Gastroesophageal sphincter (tissue), 3 donors: ENCODE results near the gene SLC25A19.

ENCODE experiments used
- EP300 ChIP-seq: sonication (generic); formaldehyde crosslinking; IDR thresholded peaks from one replicate; pipeline ENCODE4 v1.6.1; 2017; ENCODE audit warnings: antibody characterized with exemption, mild to moderate bottlenecking
- POLR2A ChIP-seq, 2 donors: fragments of 450-650 bp; IDR thresholded peaks; one replicate each; pipeline ENCODE4 v1.6.1; 2017; ENCODE audit warnings: antibody characterized with exemption in 2 of 2, mild to moderate bottlenecking in 2 of 2, moderate library complexity in 1 of 2
- POLR2AphosphoS5 ChIP-seq: sonication (generic); formaldehyde crosslinking; IDR thresholded peaks from one replicate; pipeline ENCODE4 v1.6.1; 2017; ENCODE audit warnings: antibody characterized with exemption
- TF ChIP-seq, protein P1 (sequence below), 4 experiments: fragments of 200-600 bp in 2 of 4; fragments of 450-650 bp in 2 of 4; sonication (generic) in 1 of 4; IDR thresholded peaks; one replicate each; pipeline ENCODE4 v1.5.1; 2017 to 2019; ENCODE audit warnings: antibody characterized with exemption in 4 of 4, mild to moderate bottlenecking in 2 of 4, moderate library complexity in 2 of 4

DNA sequence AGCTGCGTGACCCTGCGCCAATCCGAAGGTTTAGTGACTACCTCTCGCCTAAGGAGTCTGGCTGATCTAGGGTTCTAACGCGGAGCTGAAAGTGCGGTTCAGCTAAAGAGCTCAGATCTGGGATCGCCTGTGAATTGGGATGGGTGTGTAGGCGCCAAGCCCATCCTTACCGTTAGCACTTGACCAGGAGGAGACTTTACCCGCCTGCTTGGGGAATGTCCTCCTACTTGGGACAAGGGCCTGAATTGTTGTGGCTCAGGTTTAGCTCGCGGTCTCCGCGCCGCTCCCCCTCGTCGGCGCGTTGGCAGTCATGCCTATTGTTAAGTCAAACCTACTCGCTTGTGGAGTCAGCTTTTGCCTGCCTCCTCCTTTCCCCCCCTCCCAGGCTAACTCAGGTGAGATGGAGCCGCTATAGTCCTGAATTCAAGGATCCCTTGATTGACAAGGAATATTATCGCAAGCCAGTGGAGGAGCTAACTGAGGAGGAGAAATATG, 27.1 kb downstream of the SLC25A19 start:
- TF ChIP-seq EP300: no peak
- TF ChIP-seq POLR2A (IDR thresholded peaks at IDR 0.05): no peak
- TF ChIP-seq, protein P1, sequence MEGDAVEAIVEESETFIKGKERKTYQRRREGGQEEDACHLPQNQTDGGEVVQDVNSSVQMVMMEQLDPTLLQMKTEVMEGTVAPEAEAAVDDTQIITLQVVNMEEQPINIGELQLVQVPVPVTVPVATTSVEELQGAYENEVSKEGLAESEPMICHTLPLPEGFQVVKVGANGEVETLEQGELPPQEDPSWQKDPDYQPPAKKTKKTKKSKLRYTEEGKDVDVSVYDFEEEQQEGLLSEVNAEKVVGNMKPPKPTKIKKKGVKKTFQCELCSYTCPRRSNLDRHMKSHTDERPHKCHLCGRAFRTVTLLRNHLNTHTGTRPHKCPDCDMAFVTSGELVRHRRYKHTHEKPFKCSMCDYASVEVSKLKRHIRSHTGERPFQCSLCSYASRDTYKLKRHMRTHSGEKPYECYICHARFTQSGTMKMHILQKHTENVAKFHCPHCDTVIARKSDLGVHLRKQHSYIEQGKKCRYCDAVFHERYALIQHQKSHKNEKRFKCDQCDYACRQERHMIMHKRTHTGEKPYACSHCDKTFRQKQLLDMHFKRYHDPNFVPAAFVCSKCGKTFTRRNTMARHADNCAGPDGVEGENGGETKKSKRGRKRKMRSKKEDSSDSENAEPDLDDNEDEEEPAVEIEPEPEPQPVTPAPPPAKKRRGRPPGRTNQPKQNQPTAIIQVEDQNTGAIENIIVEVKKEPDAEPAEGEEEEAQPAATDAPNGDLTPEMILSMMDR (IDR thresholded peaks at IDR 0.05): no peak
- TF ChIP-seq POLR2AphosphoS5: no peak
